Activated naive CD4-positive, alpha-beta T cell treated with anti-CD3 and anti-CD28 coated beads, Interleukin-2, amount 10 ng/mL, durations not matched to agents 5 hours and 36 hours (primary cell): ENCODE measurements around the gene KIAA0825. TPM values are rescaled to one million over a fixed set of nuclear protein-coding genes. Genes with fewer than 3 reads are reported as not detected.

Experiments used
- total RNA-seq, 2 experiments: library from RNA; stranded (reverse); gene quantifications; one replicate each; pipeline ENCODE4 v1.2.3, GENCODE V29; 2021

The KIAA0825 gene, protein sequence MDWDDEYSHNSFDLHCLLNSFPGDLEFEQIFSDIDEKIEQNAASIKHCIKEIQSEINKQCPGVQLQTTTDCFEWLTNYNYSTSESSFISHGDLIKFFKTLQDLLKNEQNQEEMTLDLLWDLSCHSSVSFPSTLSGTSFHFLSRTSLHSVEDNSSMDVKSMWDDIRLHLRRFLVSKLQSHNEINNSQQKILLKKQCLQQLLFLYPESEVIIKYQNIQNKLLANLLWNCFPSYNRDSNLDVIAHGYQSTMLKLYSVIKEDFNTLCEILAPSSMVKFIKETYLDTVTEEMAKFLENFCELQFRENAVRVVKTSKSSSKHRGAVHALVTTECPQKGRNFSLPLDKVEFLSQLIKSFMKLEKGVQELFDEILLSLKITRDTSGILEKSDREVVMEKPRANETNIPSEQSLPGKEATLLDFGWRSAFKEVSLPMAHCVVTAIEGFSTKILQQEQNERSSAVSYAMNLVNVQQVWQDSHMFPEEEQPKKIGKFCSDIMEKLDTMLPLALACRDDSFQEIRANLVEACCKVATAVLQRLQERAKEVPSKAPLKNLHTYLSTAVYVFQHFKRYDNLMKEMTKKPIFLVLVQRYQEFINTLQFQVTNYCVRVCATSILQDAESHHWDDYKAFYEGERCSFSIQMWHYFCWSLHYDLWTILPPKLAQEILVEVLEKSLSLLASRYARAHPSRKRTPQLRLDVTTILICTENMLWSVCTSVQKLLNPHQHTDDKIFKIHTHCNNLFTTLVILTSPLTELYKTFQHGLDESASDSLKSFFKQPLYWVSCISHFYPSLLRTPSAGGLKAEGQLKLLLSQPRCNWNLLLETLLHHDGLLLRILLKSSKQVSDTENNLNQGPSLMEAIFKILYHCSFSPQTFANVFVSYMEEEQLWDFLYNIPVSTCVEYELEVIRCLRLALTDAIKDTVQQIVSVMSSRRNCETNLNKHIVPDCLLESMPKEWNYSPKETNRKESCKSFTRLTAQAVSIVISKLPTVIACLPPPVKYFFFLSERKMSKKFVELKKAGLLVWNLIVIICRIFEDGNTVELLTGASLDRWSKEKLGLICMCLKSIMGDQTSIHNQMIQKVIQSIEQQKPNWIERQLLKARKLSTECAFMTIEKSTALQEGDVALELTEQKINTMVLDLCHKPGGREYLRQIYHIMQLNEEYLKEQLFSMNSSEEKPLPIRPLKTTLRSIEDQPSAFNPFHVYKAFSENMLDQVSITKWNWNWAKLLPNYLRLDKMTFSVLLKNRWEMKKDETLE (N-terminal part only)
- 1 to 10 TPM; 1.4 to 1.5 TPM for total RNA-seq

DNA sequence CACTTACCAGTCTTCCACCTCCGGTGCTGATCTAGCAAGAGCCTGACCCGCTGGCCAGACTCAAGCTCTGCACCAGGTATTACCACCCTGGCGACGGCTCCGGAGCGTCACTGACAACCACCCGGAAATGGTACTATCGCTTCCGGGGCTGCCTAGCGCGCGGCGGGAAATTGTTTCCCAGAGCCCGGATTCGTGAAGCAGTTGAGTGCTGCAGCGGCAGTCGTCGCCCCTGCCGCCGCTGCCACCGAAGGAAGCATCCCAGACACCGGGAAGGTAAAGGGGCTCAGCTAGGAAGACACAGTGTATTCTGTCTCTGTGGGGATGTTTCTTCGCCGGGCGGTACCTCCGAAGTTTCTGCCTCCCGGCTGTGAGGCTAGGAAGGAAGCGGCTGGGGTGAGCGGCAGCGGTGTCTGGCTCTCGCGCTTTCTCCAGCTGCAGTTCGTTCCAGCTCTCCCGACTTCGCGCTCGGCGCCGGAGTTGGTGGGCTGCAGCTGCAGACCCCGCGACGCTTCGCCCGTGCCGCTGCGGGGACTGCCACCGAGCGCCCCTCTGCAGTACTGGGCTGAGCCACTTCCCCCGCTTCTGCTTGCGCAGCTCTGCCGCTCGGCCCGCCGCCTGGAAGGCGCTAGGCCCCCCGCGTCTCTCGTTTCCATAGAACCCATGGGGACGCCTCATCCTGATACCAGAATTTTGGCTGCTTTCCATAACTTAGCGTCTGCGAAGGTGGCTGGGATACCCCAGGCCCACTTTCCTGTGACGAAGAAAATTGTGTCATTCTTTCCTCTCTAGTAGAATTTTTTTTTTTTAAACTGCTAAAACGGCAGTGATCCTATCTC, at the start of gene KIAA0825, which contains the start of gene SLF1:
Gene KIAA0825 (minus strand): TSS at position 112 of the 836 bp plus-strand sequence. CDS start 81,478 bp downstream, outside the sequence.
Gene SLF1 (plus strand): TSS at position 177 of the 836 bp plus-strand sequence. CDS start 10,142 bp downstream, outside the sequence.

Other genes with a start within 250 kb of the KIAA0825 start
- gene SLF1, start 65 bp upstream of the KIAA0825 start, total RNA-seq, result 10 to 100 TPM; 11.5 to 12.0 TPM